CD14-positive monocyte (primary cell): ENCODE measurements around the gene SPIRE1. TPM values are rescaled to one million over a fixed set of nuclear protein-coding genes. Genes with fewer than 3 reads are reported as not detected.

Experiments used
- DNase-seq, 3 donors: peaks; one replicate each; pipeline ENCODE4 v3.0.0-alpha.2; 2011 to 2022
- H2AFZ ChIP-seq: 2 replicates; pipeline ENCODE4 v1.6.0; 2012; ENCODE audit warnings: mild to moderate bottlenecking, low read depth, low read length, inconsistent platforms; ENCODE audit not compliant: insufficient read depth, poor library complexity, severe bottlenecking
- H3K27ac ChIP-seq, 2 donors: 1 replicate in 1 of 2; 2 replicates in 1 of 2; pipeline ENCODE4 v1.5.1; 2012 to 2013; ENCODE audit warnings: low read length in 2 of 2, control low read depth in 1 of 2, inconsistent platforms in 1 of 2, low read depth in 1 of 2, mild to moderate bottlenecking in 1 of 2
- H3K27me3 ChIP-seq, 2 donors: one replicate each; pipeline versions ENCODE4 v1.6.0 to v1.6.1; 2011 to 2013; ENCODE audit warnings: low read length in 2 of 2; ENCODE audit not compliant: control insufficient read depth in 2 of 2, insufficient read depth in 2 of 2
- H3K36me3 ChIP-seq, 2 donors: replicated peaks in 1 of 2; 1 replicate in 1 of 2; 2 replicates in 1 of 2; pipeline versions ENCODE4 v1.5.1 to v1.6.1; 2012 to 2013; ENCODE audit warnings: low read length in 2 of 2, control low read depth in 1 of 2, inconsistent platforms in 1 of 2, mild to moderate bottlenecking in 1 of 2; ENCODE audit not compliant: insufficient read depth in 2 of 2, control insufficient read depth in 1 of 2
- H3K4me1 ChIP-seq, 2 donors: 1 replicate in 1 of 2; 2 replicates in 1 of 2; pipeline versions ENCODE4 v1.5.1 to v1.6.1; 2012 to 2013; ENCODE audit warnings: low read length in 2 of 2, control low read depth in 1 of 2, inconsistent platforms in 1 of 2, mild to moderate bottlenecking in 1 of 2, moderate library complexity in 1 of 2; ENCODE audit not compliant: insufficient read depth in 2 of 2, control insufficient read depth in 1 of 2
- H3K4me2 ChIP-seq: replicated peaks from 2 replicates; pipeline ENCODE3; 2012; ENCODE audit warnings: low read length, moderate library complexity, mild to moderate bottlenecking; ENCODE audit not compliant: poor library complexity, severe bottlenecking; ENCODE audit errors: extremely low read depth
- H3K4me3 ChIP-seq, 3 experiments: fragments of 200-600 bp in 1 of 3; sonication (generic) in 1 of 3; replicated peaks in 1 of 3; 1 replicate in 2 of 3; 2 replicates in 1 of 3; pipeline ENCODE4 v1.5.1; 2011 to 2013; ENCODE audit warnings: low read length in 3 of 3, mild to moderate bottlenecking in 3 of 3, control low read depth in 2 of 3, low read depth in 2 of 3, inconsistent platforms in 1 of 3, moderate library complexity in 1 of 3
- H3K79me2 ChIP-seq: 2 replicates; pipeline ENCODE4 v1.6.0; 2012; ENCODE audit warnings: mild to moderate bottlenecking, control low read depth, inconsistent platforms, low read length, moderate library complexity; ENCODE audit not compliant: insufficient read depth
- H3K9ac ChIP-seq: 2 replicates; pipeline ENCODE4 v1.6.0; 2017; ENCODE audit warnings: low read length, mild to moderate bottlenecking; ENCODE audit not compliant: insufficient read depth, poor library complexity, severe bottlenecking
- H3K9me3 ChIP-seq, 2 donors: replicated peaks in 1 of 2; 1 replicate in 1 of 2; 2 replicates in 1 of 2; pipeline versions ENCODE4 v1.5.1 to v1.6.1; 2012 to 2013; ENCODE audit warnings: low read length in 2 of 2, control low read depth in 1 of 2; ENCODE audit not compliant: control insufficient read depth in 1 of 2, insufficient read depth in 1 of 2
- H4K20me1 ChIP-seq: 2 replicates; pipeline ENCODE4 v1.6.0; 2012; ENCODE audit warnings: mild to moderate bottlenecking, low read length, control low read depth, moderate library complexity; ENCODE audit not compliant: insufficient read depth
- H3K27ac Mint-ChIP-seq, 7 donors: one replicate each; pipeline ENCODE4 v1.8.0; 2020; ENCODE audit warnings: mild to moderate bottlenecking in 7 of 7, mixed read lengths in 7 of 7, moderate library complexity in 6 of 7, inconsistent platforms in 2 of 7
- H3K27me3 Mint-ChIP-seq, 3 donors: one replicate each; pipeline ENCODE4 v1.8.0; 2021 to 2022; ENCODE audit warnings: low read depth in 3 of 3, mild to moderate bottlenecking in 3 of 3, mixed read lengths in 3 of 3, moderate library complexity in 3 of 3, inconsistent platforms in 1 of 3
- H3K36me3 Mint-ChIP-seq, 2 donors: one replicate each; pipeline ENCODE4 v1.8.0; 2020; ENCODE audit warnings: mixed read lengths in 2 of 2, inconsistent platforms in 1 of 2, mild to moderate bottlenecking in 1 of 2
- H3K4me1 Mint-ChIP-seq: one replicate; pipeline ENCODE4 v1.8.0; 2020; ENCODE audit warnings: mild to moderate bottlenecking, mixed read lengths
- H3K4me3 Mint-ChIP-seq, 2 donors: one replicate each; pipeline ENCODE4 v1.8.0; 2020; ENCODE audit warnings: mild to moderate bottlenecking in 2 of 2, mixed read lengths in 2 of 2, moderate library complexity in 1 of 2
- H3K9me3 Mint-ChIP-seq, 7 donors: one replicate each; pipeline ENCODE4 v1.8.0; 2020 to 2022; ENCODE audit warnings: mixed read lengths in 7 of 7, mild to moderate bottlenecking in 6 of 7, moderate library complexity in 6 of 7, inconsistent platforms in 2 of 7
- WGBS: methylation state at CpG from one replicate; pipeline ENCODE4 v1.1.5; 2013; ENCODE audit warnings: missing lambda C conversion rate; ENCODE audit not compliant: insufficient coverage; 5-methylcytosine and 5-hydroxymethylcytosine counted together
- intact Hi-C, 2 donors: fragments of 100-400 bp; cut with micrococcal nuclease; formaldehyde crosslinking; loops; one replicate each; pipeline versions ENCODE4 v1.15.0 to v1.15.1; 2023
- polyA plus RNA-seq, 3 donors: library from polyadenylated mRNA; depleted of rRNA in 1 of 3; unstranded in 2 of 3; stranded (reverse) in 1 of 3; fragments of 300-500 nt in 2 of 3; fragments of >200 nt in 1 of 3; fragmentation: Illumina TruSeq in 2 of 3; gene quantifications; 1 replicate in 2 of 3; 2 replicates in 1 of 3; pipeline ENCODE4 v1.2.3, GENCODE V29; 2012 to 2021
- TF ChIP-seq, protein P1 (sequence below): fragments of 200-600 bp; IDR thresholded peaks from one replicate; pipeline ENCODE4 v1.8.0; 2022; ENCODE audit warnings: antibody characterized with exemption, mild to moderate bottlenecking

The SPIRE1 gene
- polyA plus RNA-seq, 3 donors, result 1.7 to 1.9 (median 1.8) TPM

GRCh38 chr18:12656938-12657683 is 796 bp downstream of the SPIRE1 start:
- DNase-seq, result peak; percentile 10 to 18 (median 18)
- Histone ChIP-seq H3K79me2 (no peaks in the 10 kb centered on the region), H3K4me1 (peaks cover 11 to 19% of the 10 kb centered on the region in 2 donors), H3K27ac (peak overlapping the region in 1 of 2 donors; percentile 48), H3K9ac (peak overlapping the region; percentile 77), H4K20me1 (no peaks in the 10 kb centered on the region), H2AFZ (peak overlapping the region; percentile 81), H3K27me3 (peaks cover 7 to 21% of the 10 kb centered on the region in 2 donors), H3K4me3 (peak overlapping the region; percentile 18 to 84 (median 82)), H3K4me2 (peak overlapping the region; percentile 88), H3K36me3 (no peaks in the 10 kb centered on the region), H3K9me3 (no peaks in the 10 kb centered on the region)
- 0% methylated on average over 86 of the region's 89 CpGs for WGBS
- peaks cover 0 to 11% (median 0%) of the 10 kb centered on the region in 7 donors for H3K9me3 Mint-ChIP-seq
- H3K27me3 Mint-ChIP-seq, result peaks cover 13 to 35% (median 23%) of the 10 kb centered on the region in 3 donors
- H3K4me3 Mint-ChIP-seq, result peak overlapping the region; percentile 83 to 91
- intact Hi-C loops, result loop anchor here (5.0 to 10.0 kb wide), 4 partner anchors 50 to 250 kb away; partner anchors contain the start of gene PRELID3A (in 2 of the 2)
- H3K36me3 Mint-ChIP-seq, result peaks cover 0 to 3% of the 10 kb centered on the region in 2 donors
- no peak overlapping the region for H3K27ac Mint-ChIP-seq
- H3K4me1 Mint-ChIP-seq, result peaks cover 20% of the 10 kb centered on the region
- TF ChIP-seq, protein P1, sequence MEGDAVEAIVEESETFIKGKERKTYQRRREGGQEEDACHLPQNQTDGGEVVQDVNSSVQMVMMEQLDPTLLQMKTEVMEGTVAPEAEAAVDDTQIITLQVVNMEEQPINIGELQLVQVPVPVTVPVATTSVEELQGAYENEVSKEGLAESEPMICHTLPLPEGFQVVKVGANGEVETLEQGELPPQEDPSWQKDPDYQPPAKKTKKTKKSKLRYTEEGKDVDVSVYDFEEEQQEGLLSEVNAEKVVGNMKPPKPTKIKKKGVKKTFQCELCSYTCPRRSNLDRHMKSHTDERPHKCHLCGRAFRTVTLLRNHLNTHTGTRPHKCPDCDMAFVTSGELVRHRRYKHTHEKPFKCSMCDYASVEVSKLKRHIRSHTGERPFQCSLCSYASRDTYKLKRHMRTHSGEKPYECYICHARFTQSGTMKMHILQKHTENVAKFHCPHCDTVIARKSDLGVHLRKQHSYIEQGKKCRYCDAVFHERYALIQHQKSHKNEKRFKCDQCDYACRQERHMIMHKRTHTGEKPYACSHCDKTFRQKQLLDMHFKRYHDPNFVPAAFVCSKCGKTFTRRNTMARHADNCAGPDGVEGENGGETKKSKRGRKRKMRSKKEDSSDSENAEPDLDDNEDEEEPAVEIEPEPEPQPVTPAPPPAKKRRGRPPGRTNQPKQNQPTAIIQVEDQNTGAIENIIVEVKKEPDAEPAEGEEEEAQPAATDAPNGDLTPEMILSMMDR, result no peak

DNA sequence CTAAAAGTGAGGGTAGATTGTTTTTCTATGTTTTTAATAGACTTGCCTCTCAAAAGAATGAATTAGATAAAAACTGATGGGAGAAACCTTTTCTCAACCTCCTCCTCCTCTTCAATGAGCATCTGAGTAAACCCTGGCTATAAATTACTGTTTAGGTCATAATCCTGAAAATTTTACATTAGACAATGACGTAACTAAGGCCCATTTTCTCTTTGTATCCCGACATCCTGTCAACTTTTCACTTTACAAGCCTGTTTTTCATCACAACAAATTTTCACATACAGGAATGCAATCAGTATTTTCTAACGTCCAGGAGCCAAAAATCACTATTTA is 1.3 kb downstream of the SPIRE1 start:
- WGBS, result 28% methylated on average over 3 of the region's 3 CpGs
- Mint-ChIP-seq H3K4me1 (peaks cover 20% of the 10 kb centered on the region), H3K27ac (peak overlapping the region in 1 of 7 donors; percentile 69), H3K9me3 (peaks cover 0 to 11% (median 0%) of the 10 kb centered on the region in 7 donors), H3K4me3 (peak overlapping the region; percentile 83 to 91), H3K36me3 (peaks cover 0 to 3% of the 10 kb centered on the region in 2 donors), H3K27me3 (peaks cover 13 to 35% (median 23%) of the 10 kb centered on the region in 3 donors)
- Histone ChIP-seq H3K4me3 (peak overlapping the region; percentile 3 to 84 (median 82)), H3K9me3 (no peaks in the 10 kb centered on the region), H3K4me2 (peak overlapping the region; percentile 88), H3K4me1 (peaks cover 11 to 19% of the 10 kb centered on the region in 2 donors), H3K9ac (peak overlapping the region; percentile 77), H4K20me1 (no peaks in the 10 kb centered on the region), H3K79me2 (no peaks in the 10 kb centered on the region), H3K27me3 (peaks cover 7 to 21% of the 10 kb centered on the region in 2 donors), H3K27ac (peak overlapping the region in 1 of 2 donors; percentile 48), H3K36me3 (no peaks in the 10 kb centered on the region), H2AFZ (peak overlapping the region; percentile 81)
- no peak for DNase-seq
- TF ChIP-seq, protein P1, result no peak
- intact Hi-C loops, result loop anchor here (5.0 to 10.0 kb wide), 4 partner anchors 49 to 249 kb away; partner anchors contain the start of gene PRELID3A (in 2 of the 2)
